ENCODE results near the gene KCNAB2.

Gene KCNAB2

DNA sequence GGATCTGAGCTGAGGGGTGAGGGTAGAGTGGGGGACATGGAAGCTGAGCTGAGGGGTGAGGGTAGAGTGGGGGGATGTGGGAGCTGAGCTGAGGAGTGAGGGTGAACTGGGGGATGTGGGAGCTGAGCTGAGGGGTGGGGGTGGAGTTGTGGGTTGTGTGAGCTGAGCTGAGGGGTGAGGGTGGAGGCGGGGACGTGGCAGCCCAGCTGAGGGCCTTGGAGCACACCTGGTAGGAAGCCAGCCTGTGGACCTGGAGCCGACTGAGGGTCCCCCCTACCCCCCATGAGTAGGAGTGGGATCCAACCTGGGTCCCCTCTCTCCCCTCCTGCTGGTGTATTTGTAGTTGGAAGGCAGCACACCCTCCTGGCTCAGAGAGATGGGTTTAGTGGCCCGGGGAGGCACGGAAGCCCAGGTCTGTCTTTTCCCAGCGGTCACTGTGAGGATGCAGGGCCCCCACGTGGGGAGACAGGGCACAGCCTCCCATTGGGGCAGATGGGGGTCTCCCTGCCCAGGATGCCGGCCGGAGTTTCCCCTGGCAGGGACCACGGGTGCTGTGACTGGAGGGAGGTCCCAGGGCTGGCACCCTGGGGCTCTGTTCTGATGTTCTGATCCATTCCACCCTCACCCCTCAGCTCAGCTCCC lies 40.3 kb upstream of the KCNAB2 start:
- TF ChIP-seq, protein P1, sequence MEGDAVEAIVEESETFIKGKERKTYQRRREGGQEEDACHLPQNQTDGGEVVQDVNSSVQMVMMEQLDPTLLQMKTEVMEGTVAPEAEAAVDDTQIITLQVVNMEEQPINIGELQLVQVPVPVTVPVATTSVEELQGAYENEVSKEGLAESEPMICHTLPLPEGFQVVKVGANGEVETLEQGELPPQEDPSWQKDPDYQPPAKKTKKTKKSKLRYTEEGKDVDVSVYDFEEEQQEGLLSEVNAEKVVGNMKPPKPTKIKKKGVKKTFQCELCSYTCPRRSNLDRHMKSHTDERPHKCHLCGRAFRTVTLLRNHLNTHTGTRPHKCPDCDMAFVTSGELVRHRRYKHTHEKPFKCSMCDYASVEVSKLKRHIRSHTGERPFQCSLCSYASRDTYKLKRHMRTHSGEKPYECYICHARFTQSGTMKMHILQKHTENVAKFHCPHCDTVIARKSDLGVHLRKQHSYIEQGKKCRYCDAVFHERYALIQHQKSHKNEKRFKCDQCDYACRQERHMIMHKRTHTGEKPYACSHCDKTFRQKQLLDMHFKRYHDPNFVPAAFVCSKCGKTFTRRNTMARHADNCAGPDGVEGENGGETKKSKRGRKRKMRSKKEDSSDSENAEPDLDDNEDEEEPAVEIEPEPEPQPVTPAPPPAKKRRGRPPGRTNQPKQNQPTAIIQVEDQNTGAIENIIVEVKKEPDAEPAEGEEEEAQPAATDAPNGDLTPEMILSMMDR (IDR thresholded peaks at IDR 0.05; ENCODE audit: insufficient read depth, low read length, missing control alignments) = no peak
- ChIA-PET POLR2A (no interaction called here), CTCF (no interaction called here)
- no peak for DNase-seq (ENCODE audit: low read depth, low spot score)
- no peak overlapping the region for H3K4me3 ChIP-seq (ENCODE audit: low read depth, low read length)

DNA sequence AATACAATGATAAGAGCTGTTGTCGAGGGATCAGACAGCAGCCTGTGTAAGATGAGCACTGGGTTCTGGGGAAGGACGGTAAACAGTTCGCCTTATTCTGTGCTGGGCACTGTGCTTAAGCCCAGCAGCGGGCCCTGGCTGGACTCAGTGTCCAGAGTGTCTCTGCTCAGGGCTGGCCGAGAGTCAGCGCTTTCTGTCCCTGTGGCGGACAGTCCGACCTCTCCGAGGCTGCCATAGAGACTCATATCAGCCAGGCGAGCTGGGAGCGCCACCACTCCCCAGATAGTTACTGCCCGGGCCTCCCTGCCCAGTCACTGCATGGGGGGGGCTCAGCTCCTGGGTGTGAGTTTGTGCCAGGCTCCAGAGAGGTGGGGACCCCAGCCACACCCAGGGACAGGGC lies 38.8 kb upstream of the KCNAB2 start:
- H3K4me3 ChIP-seq (ENCODE audit: low read depth, low read length) = no peak overlapping the region
- no peak for DNase-seq (ENCODE audit: low read depth, low spot score)
- CTCF ChIA-PET = no interaction called here
- POLR2A ChIA-PET = no interaction called here
- TF ChIP-seq, protein P1 (IDR thresholded peaks at IDR 0.05; ENCODE audit: insufficient read depth, low read length, missing control alignments) = no peak

GRCh38 chr1:6007318-6008083 lies 38.2 kb upstream of the KCNAB2 start:
- TF ChIP-seq, protein P1 (IDR thresholded peaks at IDR 0.05; ENCODE audit: insufficient read depth, low read length, missing control alignments) = no peak
- ChIA-PET POLR2A (no interaction called here), CTCF (no interaction called here)
- DNase-seq (ENCODE audit: low read depth, low spot score) = no peak
- H3K4me3 ChIP-seq (ENCODE audit: low read depth, low read length) = no peak overlapping the region

DNA sequence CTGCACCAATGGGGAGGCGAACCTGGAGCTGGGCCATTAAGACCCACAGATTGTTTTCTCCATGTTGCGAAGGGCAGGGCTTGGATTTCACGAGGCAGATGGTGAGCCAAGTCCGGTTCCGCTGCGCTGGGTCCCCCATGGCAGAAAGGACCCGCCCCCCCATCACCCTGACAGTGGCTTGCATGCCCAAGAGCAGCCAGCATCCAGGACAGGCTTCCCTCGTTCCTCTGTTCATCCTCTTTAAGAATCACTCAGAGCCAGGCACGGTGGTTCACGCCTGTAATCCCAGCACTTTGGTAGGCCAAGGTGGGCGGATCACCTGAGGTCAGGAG lies 37.6 kb upstream of the KCNAB2 start:
- CTCF ChIA-PET = no interaction called here

DNA sequence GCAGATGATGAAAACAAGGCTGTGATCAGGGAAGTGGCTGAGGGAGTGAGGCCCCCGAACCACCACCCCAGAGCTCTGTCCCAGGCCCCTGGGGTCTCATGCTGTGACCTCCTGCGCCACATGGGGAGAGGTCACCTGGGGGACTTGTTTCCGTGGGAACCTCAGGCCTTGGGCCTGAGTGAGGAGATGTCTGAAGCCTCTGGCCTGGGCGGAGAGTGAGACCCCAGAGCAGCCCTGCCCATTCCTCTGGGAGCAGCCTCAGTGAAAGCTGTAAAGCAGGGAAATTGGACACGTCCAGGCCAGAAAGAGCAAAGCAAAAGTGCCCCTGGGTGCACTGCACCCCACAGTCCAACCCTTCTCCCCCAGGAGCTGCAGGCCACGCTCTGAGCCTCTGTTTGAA lies 37.0 kb upstream of the KCNAB2 start:
- TF ChIP-seq, protein P1 (IDR thresholded peaks at IDR 0.05; ENCODE audit: insufficient read depth, low read length, missing control alignments) = no peak
- H3K4me3 ChIP-seq (ENCODE audit: low read depth, low read length) = no peak overlapping the region
- POLR2A ChIA-PET = no interaction called here
- CTCF ChIA-PET = no interaction called here
- DNase-seq (ENCODE audit: low read depth, low spot score) = no peak

More for the DNA sequence above, 37.6 kb upstream of the KCNAB2 start:
- no peak overlapping the region for H3K4me3 ChIP-seq (ENCODE audit: low read depth, low read length)
- no peak for DNase-seq (ENCODE audit: low read depth, low spot score)
- TF ChIP-seq, protein P1 (IDR thresholded peaks at IDR 0.05; ENCODE audit: insufficient read depth, low read length, missing control alignments) = no peak
- POLR2A ChIA-PET = no interaction called here

GRCh38 chr1:6009120-6010040 lies 36.3 kb upstream of the KCNAB2 start:
- TF ChIP-seq, protein P1 (IDR thresholded peaks at IDR 0.05; ENCODE audit: insufficient read depth, low read length, missing control alignments) = no peak
- DNase-seq (ENCODE audit: low read depth, low spot score) = no peak
- CTCF ChIA-PET = no interaction called here
- POLR2A ChIA-PET = no interaction called here
- no peak overlapping the region for H3K4me3 ChIP-seq (ENCODE audit: low read depth, low read length)

Measured in AG04449 (cell line).